ENCODE results near the gene ITGB3.

DNA sequence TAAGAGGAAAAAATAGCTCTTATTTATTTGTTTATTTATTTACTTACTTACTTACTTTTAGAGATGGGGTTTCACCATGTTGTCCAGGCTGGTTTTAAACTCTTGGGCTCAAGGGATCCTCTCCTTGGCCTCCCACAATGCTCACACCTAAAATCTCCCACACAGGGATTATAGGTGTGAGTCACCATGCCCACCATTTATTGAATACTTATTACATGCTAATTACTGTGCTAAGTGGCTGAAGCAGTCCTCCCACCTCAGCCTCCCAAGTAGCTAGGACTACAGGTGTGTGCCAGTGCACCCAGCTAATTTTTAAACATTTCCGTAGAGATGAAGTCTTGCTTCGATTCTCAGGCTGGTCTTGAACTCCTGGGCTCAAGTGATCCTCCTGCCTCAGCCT is 11.0 kb upstream of the ITGB3 start:
- TF ChIP-seq, protein P1, sequence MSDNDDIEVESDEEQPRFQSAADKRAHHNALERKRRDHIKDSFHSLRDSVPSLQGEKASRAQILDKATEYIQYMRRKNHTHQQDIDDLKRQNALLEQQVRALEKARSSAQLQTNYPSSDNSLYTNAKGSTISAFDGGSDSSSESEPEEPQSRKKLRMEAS (IDR thresholded peaks at IDR 0.05), result no peak
- TF ChIP-seq CEBPB (IDR thresholded peaks at IDR 0.05), result no peak
- TF ChIP-seq FOXM1 (IDR thresholded peaks at IDR 0.05; ENCODE audit: borderline replicate concordance, low read depth), result no peak
- no peak for TF ChIP-seq EGR1 (IDR thresholded peaks at IDR 0.05)
- no peak for TF ChIP-seq EP300 (IDR thresholded peaks at IDR 0.05; ENCODE audit: borderline replicate concordance)
- no peak for TF ChIP-seq NFIC (IDR thresholded peaks at IDR 0.05)
- TF ChIP-seq, protein P2, sequence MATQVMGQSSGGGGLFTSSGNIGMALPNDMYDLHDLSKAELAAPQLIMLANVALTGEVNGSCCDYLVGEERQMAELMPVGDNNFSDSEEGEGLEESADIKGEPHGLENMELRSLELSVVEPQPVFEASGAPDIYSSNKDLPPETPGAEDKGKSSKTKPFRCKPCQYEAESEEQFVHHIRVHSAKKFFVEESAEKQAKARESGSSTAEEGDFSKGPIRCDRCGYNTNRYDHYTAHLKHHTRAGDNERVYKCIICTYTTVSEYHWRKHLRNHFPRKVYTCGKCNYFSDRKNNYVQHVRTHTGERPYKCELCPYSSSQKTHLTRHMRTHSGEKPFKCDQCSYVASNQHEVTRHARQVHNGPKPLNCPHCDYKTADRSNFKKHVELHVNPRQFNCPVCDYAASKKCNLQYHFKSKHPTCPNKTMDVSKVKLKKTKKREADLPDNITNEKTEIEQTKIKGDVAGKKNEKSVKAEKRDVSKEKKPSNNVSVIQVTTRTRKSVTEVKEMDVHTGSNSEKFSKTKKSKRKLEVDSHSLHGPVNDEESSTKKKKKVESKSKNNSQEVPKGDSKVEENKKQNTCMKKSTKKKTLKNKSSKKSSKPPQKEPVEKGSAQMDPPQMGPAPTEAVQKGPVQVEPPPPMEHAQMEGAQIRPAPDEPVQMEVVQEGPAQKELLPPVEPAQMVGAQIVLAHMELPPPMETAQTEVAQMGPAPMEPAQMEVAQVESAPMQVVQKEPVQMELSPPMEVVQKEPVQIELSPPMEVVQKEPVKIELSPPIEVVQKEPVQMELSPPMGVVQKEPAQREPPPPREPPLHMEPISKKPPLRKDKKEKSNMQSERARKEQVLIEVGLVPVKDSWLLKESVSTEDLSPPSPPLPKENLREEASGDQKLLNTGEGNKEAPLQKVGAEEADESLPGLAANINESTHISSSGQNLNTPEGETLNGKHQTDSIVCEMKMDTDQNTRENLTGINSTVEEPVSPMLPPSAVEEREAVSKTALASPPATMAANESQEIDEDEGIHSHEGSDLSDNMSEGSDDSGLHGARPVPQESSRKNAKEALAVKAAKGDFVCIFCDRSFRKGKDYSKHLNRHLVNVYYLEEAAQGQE (IDR thresholded peaks at IDR 0.05; ENCODE audit: low read depth), result no peak
- no peak for TF ChIP-seq TAF1 (IDR thresholded peaks at IDR 0.05; ENCODE audit: low read depth)
- no peak for TF ChIP-seq TCF12 (IDR thresholded peaks at IDR 0.05; ENCODE audit: low read depth)
- no peak for TF ChIP-seq TEAD4 (IDR thresholded peaks at IDR 0.05)
- TF ChIP-seq USF1 (IDR thresholded peaks at IDR 0.05), result no peak
- TF ChIP-seq CREB1 (IDR thresholded peaks at IDR 0.05; ENCODE audit: low read depth), result no peak
- TF ChIP-seq ZBTB7A (IDR thresholded peaks at IDR 0.05; ENCODE audit: low read depth), result no peak
